Measurements from ENCODE around the gene SLC39A11. TPM values are rescaled to one million over a fixed set of nuclear protein-coding genes. Genes with fewer than 3 reads are reported as not detected.
"Not testable (repeated sequence)": the region's sequence is repeated elsewhere in the genome, so short reads cannot be mapped to it uniquely, and the experiment has no call there.

Gene SLC39A11
- polyA plus RNA-seq, 1 of the 3 experiments (the other 2 are of a cell fraction), result 23.5 TPM

DNA sequence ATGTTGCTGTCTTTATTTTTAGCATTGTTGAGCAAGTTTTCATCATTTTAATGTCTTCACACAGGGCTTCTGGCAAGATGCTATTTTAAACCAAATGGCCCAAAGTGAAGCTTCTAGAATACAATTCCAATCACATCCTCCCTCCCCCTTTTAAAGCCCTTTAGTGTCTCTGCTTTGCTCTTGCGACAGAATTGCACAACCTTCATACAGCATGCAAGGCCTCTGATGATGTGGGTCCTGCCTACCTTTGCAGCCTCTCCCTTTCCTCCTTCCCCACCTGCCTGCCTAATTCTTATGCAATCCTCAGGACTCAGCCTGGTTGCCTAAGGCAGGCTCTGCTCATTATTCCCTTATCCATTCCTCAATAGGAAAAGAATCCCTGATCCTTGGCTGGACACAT lies 381.7 kb downstream of the SLC39A11 start:
- Histone ChIP-seq H4K20me1 (ENCODE audit: insufficient read depth) (no peaks in the 10 kb centered on the region), H3F3A (replicated peaks; ENCODE audit: insufficient read depth) (peaks cover 6% of the 10 kb centered on the region), H3K9ac (no peak overlapping the region), H3K9me2 (no peaks in the 10 kb centered on the region), H3K4me3 (ENCODE audit: low read depth in 2 of 2, low read length in 1 of 2) (no peak overlapping the region), H3K79me2 (ENCODE audit: insufficient read depth) (no peaks in the 10 kb centered on the region), H3K4me2 (no peak overlapping the region), H3K27me3 (ENCODE audit: insufficient read depth) (no peaks in the 10 kb centered on the region), H3K4me1 (ENCODE audit: control insufficient read depth in 1 of 2, insufficient read depth in 2 of 2, low read depth in 1 of 2, low read length in 1 of 2) (peaks cover 0 to 5% of the 10 kb centered on the region in 2 experiments; a peak in 2 of 4 replicates), H3K9me3 (no peaks in the 10 kb centered on the region), H2AFZ (ENCODE audit: low read depth) (no peak overlapping the region), H3K27ac (ENCODE audit: low read depth in 2 of 2, low read length in 1 of 2) (no peak overlapping the region), H3K36me3 (replicated peaks in 1 of 2; ENCODE audit: control insufficient read depth in 1 of 2, insufficient read depth in 2 of 2, low read length in 1 of 2) (no peaks in the 10 kb centered on the region)
- CTCF ChIA-PET, result interaction anchor here (5.1 kb wide), 1 partner anchor 152 kb away, joined by 42 read pairs; no protein-coding TSS in a partner anchor
- 93% methylated on average over 1 of the region's 1 CpG for WGBS (ENCODE audit: low lambda C conversion rate)
- TF ChIP-seq SMC3 (IDR thresholded peaks at IDR 0.05; ENCODE audit: low read depth, low read length), result no peak
- TF ChIP-seq, protein P1, sequence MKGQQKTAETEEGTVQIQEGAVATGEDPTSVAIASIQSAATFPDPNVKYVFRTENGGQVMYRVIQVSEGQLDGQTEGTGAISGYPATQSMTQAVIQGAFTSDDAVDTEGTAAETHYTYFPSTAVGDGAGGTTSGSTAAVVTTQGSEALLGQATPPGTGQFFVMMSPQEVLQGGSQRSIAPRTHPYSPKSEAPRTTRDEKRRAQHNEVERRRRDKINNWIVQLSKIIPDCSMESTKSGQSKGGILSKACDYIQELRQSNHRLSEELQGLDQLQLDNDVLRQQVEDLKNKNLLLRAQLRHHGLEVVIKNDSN (IDR thresholded peaks at IDR 0.05; ENCODE audit: borderline replicate concordance, low read depth), result no peak
- TF ChIP-seq JUND (IDR thresholded peaks at IDR 0.05), result no peak
- TF ChIP-seq RCOR1 (IDR thresholded peaks at IDR 0.05; ENCODE audit: low read length), result no peak
- POLR2A ChIA-PET, result no interaction called here
- DNase-seq, result no peak

- Histone ChIP-seq H3K9me3 (no peaks in the 10 kb centered on the region), H3K9me2 (no peaks in the 10 kb centered on the region), H3K79me2 (ENCODE audit: insufficient read depth) (no peaks in the 10 kb centered on the region), H3K9ac (no peak overlapping the region), H3F3A (replicated peaks; ENCODE audit: insufficient read depth) (no peaks in the 10 kb centered on the region), H3K27me3 (ENCODE audit: insufficient read depth) (no peaks in the 10 kb centered on the region), H3K36me3 (replicated peaks in 1 of 2; ENCODE audit: control insufficient read depth in 1 of 2, insufficient read depth in 2 of 2, low read length in 1 of 2) (no peaks in the 10 kb centered on the region), H3K4me1 (ENCODE audit: control insufficient read depth in 1 of 2, insufficient read depth in 2 of 2, low read depth in 1 of 2, low read length in 1 of 2) (no peaks in the 10 kb centered on the region), H3K27ac (ENCODE audit: low read depth in 2 of 2, low read length in 1 of 2) (no peak overlapping the region), H2AFZ (ENCODE audit: low read depth) (no peak overlapping the region), H3K4me3 (ENCODE audit: low read depth in 2 of 2, low read length in 1 of 2) (no peak overlapping the region), H4K20me1 (ENCODE audit: insufficient read depth) (no peaks in the 10 kb centered on the region), H3K4me2 (no peak overlapping the region)
- TF ChIP-seq MAX (IDR thresholded peaks at IDR 0.05; ENCODE audit: low read depth) (no peak), REST (IDR thresholded peaks at IDR 0.05; ENCODE audit: low read depth, low read length) (no peak), RXRA (IDR thresholded peaks at IDR 0.05; ENCODE audit: borderline replicate concordance, low read depth) (no peak), EZH2phosphoT487 (IDR thresholded peaks at IDR 0.05; ENCODE audit: borderline replicate concordance, low read depth) (no peak), MXI1 (IDR thresholded peaks at IDR 0.05; ENCODE audit: low read depth, low read length) (no peak), MEF2A (IDR thresholded peaks at IDR 0.05; ENCODE audit: borderline replicate concordance, low read depth) (no peak), TCF12 (IDR thresholded peaks at IDR 0.05) (no peak), RFX5 (IDR thresholded peaks at IDR 0.05; ENCODE audit: low read length) (no peak), GABPA (IDR thresholded peaks at IDR 0.05; ENCODE audit: low read depth) (no peak), FOSL2 (IDR thresholded peaks at IDR 0.05; ENCODE audit: borderline replicate concordance, low read depth) (no peak)
- TF ChIP-seq, protein P1 (IDR thresholded peaks at IDR 0.05; ENCODE audit: borderline replicate concordance, low read depth), result no peak
- ChIA-PET POLR2A (no interaction called here), CTCF (interaction anchor here (1.2 to 5.1 kb wide), 5 partner anchors 14 to 479 kb away, joined by 3 to 42 read pairs (median 4); no protein-coding TSS in a partner anchor)
- no peak for DNase-seq
These were observed 382.3 kb downstream of the SLC39A11 start for GRCh38 chr17:72710202-72710601.

DNA sequence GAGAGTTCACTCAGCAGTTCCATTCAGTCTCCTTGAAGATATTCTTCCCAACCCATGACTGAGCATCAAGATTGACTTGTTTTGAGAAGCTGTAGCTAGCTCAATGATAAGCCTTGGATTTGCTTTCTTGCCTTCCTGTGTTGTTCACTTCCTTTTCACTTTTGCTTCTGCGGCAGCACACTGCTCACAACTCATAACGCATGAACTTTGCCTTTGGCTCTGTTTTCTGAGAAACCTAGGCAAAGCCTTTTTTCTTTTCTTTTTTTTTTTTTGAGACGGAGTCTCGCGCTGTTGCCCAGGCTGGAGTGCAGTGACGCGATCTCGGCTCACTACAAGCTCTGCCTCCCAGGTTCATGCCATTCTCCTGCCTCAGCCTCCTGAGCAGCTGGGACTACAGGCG lies 383.8 kb downstream of the SLC39A11 start:
- H3K4me3 ChIP-seq (ENCODE audit: low read depth in 2 of 2, low read length in 1 of 2); H3K27ac ChIP-seq (ENCODE audit: low read depth in 2 of 2, low read length in 1 of 2); H3K36me3 ChIP-seq (replicated peaks in 1 of 2; ENCODE audit: control insufficient read depth in 1 of 2, insufficient read depth in 2 of 2, low read length in 1 of 2); H3K27me3 ChIP-seq (ENCODE audit: insufficient read depth); H3F3A ChIP-seq (replicated peaks; ENCODE audit: insufficient read depth); H3K4me1 ChIP-seq (ENCODE audit: control insufficient read depth in 1 of 2, insufficient read depth in 2 of 2, low read depth in 1 of 2, low read length in 1 of 2); H2AFZ ChIP-seq (ENCODE audit: low read depth); H3K4me2 ChIP-seq; H3K79me2 ChIP-seq (ENCODE audit: insufficient read depth); DNase-seq; H3K9ac ChIP-seq; POLR2A ChIA-PET; H4K20me1 ChIP-seq (ENCODE audit: insufficient read depth); H3K9me2 ChIP-seq; H3K9me3 ChIP-seq: not testable (repeated sequence)
- CTCF ChIA-PET, result interaction anchor here (0.8 to 1.9 kb wide), 7 partner anchors 9 to 481 kb away, joined by 3 to 10 read pairs (median 4); no protein-coding TSS in a partner anchor
- WGBS (ENCODE audit: low lambda C conversion rate), result 96% methylated on average over 9 of the region's 9 CpGs
